CD4-positive, CD25-positive, alpha-beta regulatory T cell (primary cell): Measurements from ENCODE around the gene SERPINA1. TPM values are rescaled to one million over a fixed set of nuclear protein-coding genes. Genes with fewer than 3 reads are reported as not detected.
A peak's percentile ranks its signal among the peaks of the same experiment; 100 is the strongest.

Experiments
- ATAC-seq, 2 donors: fragments of 150-1000 bp; cut with Tn5 transposase; one replicate each; pipeline ENCODE4 v1.10.0; 2021; ENCODE audit warnings: low read depth in 2 of 2, moderate number of reproducible peaks in 2 of 2, moderate library complexity in 1 of 2
- DNase-seq, 3 donors: peaks; one replicate each; pipeline versions ENCODE4 v3.0.0 to v3.0.0-alpha.2; 2012 to 2022; ENCODE audit warnings: mixed read lengths in 1 of 3
- H3K27ac ChIP-seq: one replicate; pipeline ENCODE4 v1.7.0; 2013; ENCODE audit warnings: mild to moderate bottlenecking, low read length; ENCODE audit not compliant: insufficient read depth, poor library complexity, severe bottlenecking
- H3K27me3 ChIP-seq: one replicate; pipeline ENCODE4 v1.7.0; 2013; ENCODE audit warnings: low read length; ENCODE audit not compliant: control insufficient read depth, insufficient read depth
- H3K36me3 ChIP-seq: one replicate; pipeline ENCODE4 v1.7.0; 2013; ENCODE audit warnings: mild to moderate bottlenecking, low read length, moderate library complexity; ENCODE audit not compliant: control insufficient read depth, insufficient read depth
- H3K4me1 ChIP-seq: 2 replicates; pipeline ENCODE4 v1.7.0; 2013; ENCODE audit warnings: mild to moderate bottlenecking, low read length; ENCODE audit not compliant: insufficient read depth, control insufficient read depth, poor library complexity, severe bottlenecking
- H3K4me3 ChIP-seq: one replicate; pipeline ENCODE4 v1.7.0; 2013; ENCODE audit warnings: low read depth, mild to moderate bottlenecking, low read length, moderate library complexity
- H3K9me3 ChIP-seq, 2 experiments: 1 replicate in 1 of 2; 2 replicates in 1 of 2; pipeline ENCODE4 v1.7.0; 2013; ENCODE audit warnings: low read length in 2 of 2, mild to moderate bottlenecking in 1 of 2, moderate library complexity in 1 of 2; ENCODE audit not compliant: control insufficient read depth in 2 of 2
- H3K27ac Mint-ChIP-seq, 3 donors: one replicate each; pipeline ENCODE4 v1.8.0; 2020 to 2022; ENCODE audit warnings: mild to moderate bottlenecking in 3 of 3, mixed read lengths in 3 of 3, moderate library complexity in 2 of 3
- H3K27me3 Mint-ChIP-seq: one replicate; pipeline ENCODE4 v1.8.0; 2022; ENCODE audit warnings: mild to moderate bottlenecking, mixed read lengths
- H3K36me3 Mint-ChIP-seq: one replicate; pipeline ENCODE4 v1.8.0; 2020; ENCODE audit warnings: mixed read lengths
- H3K4me1 Mint-ChIP-seq, 4 donors: one replicate each; pipeline ENCODE4 v1.8.0; 2020 to 2022; ENCODE audit warnings: mixed read lengths in 4 of 4, mild to moderate bottlenecking in 1 of 4
- H3K4me3 Mint-ChIP-seq, 4 donors: one replicate each; pipeline ENCODE4 v1.8.0; 2020 to 2022; ENCODE audit warnings: mild to moderate bottlenecking in 4 of 4, mixed read lengths in 4 of 4, moderate library complexity in 3 of 4
- H3K9me3 Mint-ChIP-seq, 7 donors: one replicate each; pipeline ENCODE4 v1.8.0; 2020 to 2022; ENCODE audit warnings: mixed read lengths in 7 of 7, mild to moderate bottlenecking in 3 of 7, moderate library complexity in 2 of 7
- polyA plus RNA-seq, 4 donors: library from polyadenylated mRNA; unstranded; fragments of 300-500 nt; fragmentation: Illumina TruSeq; gene quantifications; one replicate each; pipeline ENCODE4 v1.2.3, GENCODE V29; 2021
- total RNA-seq: library from RNA; stranded (reverse); gene quantifications from one replicate; pipeline ENCODE4 v1.2.3, GENCODE V29; 2022

Gene SERPINA1
- total and polyA plus RNA-seq, 5 donors from 2014 or later = 0.14 to 2.6 (median 0.71) TPM; not detected in 2

- H3K27ac ChIP-seq = no peak overlapping the region
- H3K4me3 ChIP-seq = no peak overlapping the region
- Mint-ChIP-seq H3K4me3 (no peak overlapping the region), H3K27me3 (peaks cover 16% of the 10 kb centered on the region), H3K27ac (no peak overlapping the region), H3K4me1 (peaks cover 0 to 4% (median 0%) of the 10 kb centered on the region in 4 donors), H3K36me3 (no peaks in the 10 kb centered on the region), H3K9me3 (no peaks in the 10 kb centered on the region)
- no peaks in the 10 kb centered on the region for H3K9me3 ChIP-seq
- H3K27me3 ChIP-seq = no peaks in the 10 kb centered on the region
- no peaks in the 10 kb centered on the region for H3K36me3 ChIP-seq
- no peaks in the 10 kb centered on the region for H3K4me1 ChIP-seq
- DNase-seq (no peak), ATAC-seq (no peak)
These were observed 9.1 kb upstream of the SERPINA1 start for GRCh38 chr14:94397289-94398181.

DNA sequence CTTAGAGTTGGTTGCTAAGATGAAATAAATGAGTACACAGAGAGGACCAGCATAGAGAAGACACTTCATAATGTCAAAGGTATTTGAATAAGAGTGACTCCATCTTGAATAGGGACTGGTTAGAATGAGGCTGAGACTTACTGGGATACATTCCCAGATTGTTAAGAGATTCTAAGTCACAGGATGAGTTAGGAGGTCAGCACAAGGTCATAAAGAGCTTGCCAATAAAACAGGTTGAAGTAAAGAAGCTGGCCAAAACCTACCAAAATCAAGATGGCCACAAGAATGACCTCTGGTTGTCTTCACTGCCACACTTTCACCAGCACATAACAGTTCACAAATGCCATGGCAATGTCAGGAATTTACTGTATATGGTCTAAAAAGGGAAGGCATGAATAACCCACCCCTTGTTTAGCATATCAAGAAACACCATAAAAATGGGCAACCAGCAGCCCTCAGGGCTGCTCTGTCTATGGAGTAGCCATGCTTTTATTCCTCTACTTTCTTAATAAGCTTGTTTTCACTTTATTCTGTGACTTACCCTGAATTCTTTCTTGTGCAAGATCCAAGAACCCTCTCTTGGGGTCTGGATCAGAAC is 8.3 kb upstream of the SERPINA1 start:
- ATAC-seq (no peak), DNase-seq (no peak)
- no peak overlapping the region for H3K4me3 ChIP-seq
- no peak overlapping the region for H3K27ac ChIP-seq
- no peak overlapping the region for H3K4me3 Mint-ChIP-seq
- no peak overlapping the region for H3K27ac Mint-ChIP-seq
- H3K4me1 Mint-ChIP-seq = peaks cover 0 to 4% (median 0%) of the 10 kb centered on the region in 4 donors
- H3K9me3 ChIP-seq = no peaks in the 10 kb centered on the region
- H3K27me3 Mint-ChIP-seq = peaks cover 10% of the 10 kb centered on the region
- no peaks in the 10 kb centered on the region for H3K9me3 Mint-ChIP-seq
- H3K27me3 ChIP-seq = no peaks in the 10 kb centered on the region
- no peaks in the 10 kb centered on the region for H3K36me3 ChIP-seq
- no peaks in the 10 kb centered on the region for H3K36me3 Mint-ChIP-seq
- no peaks in the 10 kb centered on the region for H3K4me1 ChIP-seq

DNA sequence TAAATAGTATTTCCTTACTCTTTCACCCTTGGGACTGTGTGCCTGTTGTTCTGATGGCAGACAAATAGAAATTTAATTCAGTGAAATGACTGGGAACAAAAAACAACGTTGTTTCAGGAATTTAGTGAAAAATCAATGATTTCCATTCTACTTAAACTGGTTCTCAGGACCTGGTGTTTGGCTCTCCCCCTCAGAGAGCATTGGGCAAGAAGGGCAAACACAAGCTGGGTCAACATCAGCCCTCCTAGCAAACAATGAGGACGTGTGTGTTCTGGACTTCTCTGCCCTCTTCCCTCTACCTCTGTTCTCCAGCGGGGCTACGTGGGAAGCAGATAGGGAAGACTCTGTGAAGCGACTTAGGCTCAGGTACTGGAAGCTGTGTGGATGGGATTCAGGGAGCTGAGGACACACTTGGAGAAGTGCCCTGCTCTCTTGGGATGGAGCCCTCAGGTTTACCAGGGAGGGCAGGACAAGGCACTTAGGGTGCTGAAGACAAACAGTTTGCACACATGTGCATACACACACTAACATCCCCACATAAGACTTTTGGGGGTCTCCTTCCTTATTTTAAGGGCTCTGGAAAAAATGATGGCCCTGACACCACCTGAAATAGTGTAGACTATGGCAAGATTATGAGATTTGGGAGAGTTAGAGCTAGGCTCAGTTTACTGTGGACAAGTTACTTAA is 7.6 kb upstream of the SERPINA1 start:
- no peaks in the 10 kb centered on the region for H3K4me1 ChIP-seq
- H3K27ac ChIP-seq = no peak overlapping the region
- Mint-ChIP-seq H3K4me1 (peaks cover 0 to 4% (median 0%) of the 10 kb centered on the region in 4 donors), H3K4me3 (no peak overlapping the region), H3K9me3 (no peaks in the 10 kb centered on the region), H3K27ac (peak overlapping the region in 1 of 3 donors; percentile 52), H3K27me3 (peaks cover 10% of the 10 kb centered on the region), H3K36me3 (no peaks in the 10 kb centered on the region)
- H3K4me3 ChIP-seq = no peak overlapping the region
- no peak for ATAC-seq
- H3K36me3 ChIP-seq = no peaks in the 10 kb centered on the region
- no peaks in the 10 kb centered on the region for H3K9me3 ChIP-seq
- H3K27me3 ChIP-seq = no peaks in the 10 kb centered on the region
- DNase-seq = no peak

- H3K4me1 ChIP-seq = no peaks in the 10 kb centered on the region
- H3K36me3 ChIP-seq = no peaks in the 10 kb centered on the region
- Mint-ChIP-seq H3K4me3 (no peak overlapping the region), H3K36me3 (no peaks in the 10 kb centered on the region), H3K4me1 (peaks cover 0 to 4% (median 0%) of the 10 kb centered on the region in 4 donors), H3K27ac (no peak overlapping the region), H3K27me3 (peaks cover 10% of the 10 kb centered on the region), H3K9me3 (no peaks in the 10 kb centered on the region)
- DNase-seq = no peak
- no peaks in the 10 kb centered on the region for H3K9me3 ChIP-seq
- no peak overlapping the region for H3K27ac ChIP-seq
- no peak overlapping the region for H3K4me3 ChIP-seq
- no peaks in the 10 kb centered on the region for H3K27me3 ChIP-seq
- ATAC-seq = no peak
These were observed 7.0 kb upstream of the SERPINA1 start for GRCh38 chr14:94395282-94395887.

- Mint-ChIP-seq H3K9me3 (no peaks in the 10 kb centered on the region), H3K4me1 (peaks cover 0 to 4% (median 0%) of the 10 kb centered on the region in 4 donors), H3K27ac (no peak overlapping the region), H3K4me3 (no peak overlapping the region), H3K27me3 (peaks cover 10% of the 10 kb centered on the region), H3K36me3 (no peaks in the 10 kb centered on the region)
- Histone ChIP-seq H3K4me1 (no peaks in the 10 kb centered on the region), H3K36me3 (no peaks in the 10 kb centered on the region), H3K4me3 (no peak overlapping the region), H3K27me3 (no peaks in the 10 kb centered on the region), H3K27ac (no peak overlapping the region), H3K9me3 (no peaks in the 10 kb centered on the region)
- ATAC-seq = no peak
- DNase-seq = no peak
These were observed 6.3 kb upstream of the SERPINA1 start for GRCh38 chr14:94394581-94395207.

GRCh38 chr14:94394025-94394493 is 5.7 kb upstream of the SERPINA1 start:
- DNase-seq (no peak), ATAC-seq (no peak)
- Mint-ChIP-seq H3K27ac (no peak overlapping the region), H3K36me3 (no peaks in the 10 kb centered on the region), H3K9me3 (no peaks in the 10 kb centered on the region), H3K27me3 (peaks cover 10% of the 10 kb centered on the region), H3K4me3 (no peak overlapping the region), H3K4me1 (peaks cover 0 to 4% (median 0%) of the 10 kb centered on the region in 4 donors)
- no peak overlapping the region for H3K27ac ChIP-seq
- no peak overlapping the region for H3K4me3 ChIP-seq
- no peaks in the 10 kb centered on the region for H3K4me1 ChIP-seq
- H3K36me3 ChIP-seq = no peaks in the 10 kb centered on the region
- H3K9me3 ChIP-seq = no peaks in the 10 kb centered on the region
- no peaks in the 10 kb centered on the region for H3K27me3 ChIP-seq

- H3K4me1 ChIP-seq = no peaks in the 10 kb centered on the region
- H3K4me3 ChIP-seq = no peak overlapping the region
- no peak overlapping the region for H3K27ac ChIP-seq
- no peak for ATAC-seq
- Mint-ChIP-seq H3K4me3 (no peak overlapping the region), H3K4me1 (peaks cover 0 to 4% (median 0%) of the 10 kb centered on the region in 4 donors), H3K27me3 (peaks cover 10% of the 10 kb centered on the region), H3K9me3 (no peaks in the 10 kb centered on the region), H3K27ac (no peak overlapping the region), H3K36me3 (no peaks in the 10 kb centered on the region)
- H3K27me3 ChIP-seq = no peaks in the 10 kb centered on the region
- no peaks in the 10 kb centered on the region for H3K9me3 ChIP-seq
- no peaks in the 10 kb centered on the region for H3K36me3 ChIP-seq
- DNase-seq = no peak
These were observed 5.1 kb upstream of the SERPINA1 start for GRCh38 chr14:94393474-94393873.
